K562 (cell line): Measurements from ENCODE around the gene RORB. TPM values are rescaled to one million over a fixed set of nuclear protein-coding genes. Genes with fewer than 3 reads are reported as not detected.

Experiments used
- ATAC-seq: fragments of 200-7000 bp; cut with Tn5 transposase; 3 replicates; pipeline ENCODE4 v1.9.1; 2020; ENCODE audit warnings: moderate library complexity
- BruUV-seq: library from RNA; stranded (reverse); fragments of 400-500 nt; replicated peaks from 2 replicates; lab custom pipeline; 2021; lab: Mats Ljungman, UMichigan
- CTCF ChIA-PET: fragments of 300-600 bp; formaldehyde crosslinking; extraction: SDS; loops from one replicate; lab custom pipeline; 2021; ENCODE audit warnings: low intra/inter-chr PET ratio; lab: Yijun Ruan, JAX
- POLR2A ChIA-PET: fragments of 300-600, 350-650 bp; sonication (Branson Sonifier 250); formaldehyde crosslinking; extraction: SDS; loops from one replicate; lab custom pipeline; 2021; ENCODE audit warnings: antibody characterized with exemption, inconsistent platforms; lab: Yijun Ruan, JAX
- DNase-seq, 4 experiments: peaks; one replicate each; pipeline versions ENCODE4 v3.0.0 to v3.0.0-alpha.2; 2011 to 2018; ENCODE audit warnings: low spot score in 3 of 4, mixed read lengths in 3 of 4; ENCODE audit errors: extremely low read depth in 1 of 4
- FAIRE-seq: peaks from 2 replicates; lab custom pipeline; 2011; peaks lifted over from hg19 to GRCh38; lab: Jason Lieb, UNC
- H2AFZ ChIP-seq: 2 replicates; pipeline ENCODE4 v1.6.0; 2011; ENCODE audit warnings: low read depth, low read length, control low read depth, inconsistent platforms
- H3K27ac ChIP-seq: fragments of 200-600 bp; 3 replicates; pipeline ENCODE4 v1.8.0; 2011; ENCODE audit warnings: low read depth, mild to moderate bottlenecking, control low read depth, inconsistent platforms, low read length, moderate library complexity, mixed read lengths; ENCODE audit errors: extremely low read depth
- H3K27me3 ChIP-seq, 2 experiments: fragments of 300-600 bp in 1 of 2; 2 replicates in 1 of 2; 3 replicates in 1 of 2; pipeline versions ENCODE4 v1.6.0 to v1.8.0; 2011; ENCODE audit warnings: inconsistent platforms in 2 of 2, low read length in 2 of 2, mild to moderate bottlenecking in 1 of 2, mixed read lengths in 1 of 2, moderate library complexity in 1 of 2; ENCODE audit not compliant: control insufficient read depth in 2 of 2, insufficient read depth in 2 of 2
- H3K36me3 ChIP-seq: fragments of 300-600 bp; 3 replicates; pipeline ENCODE4 v1.8.0; 2011; ENCODE audit warnings: mild to moderate bottlenecking, low read length, inconsistent platforms; ENCODE audit not compliant: control insufficient read depth, insufficient read depth
- H3K4me1 ChIP-seq, 2 experiments: fragments of 200-600 bp in 1 of 2; replicated peaks in 1 of 2; 2 replicates in 1 of 2; 3 replicates in 1 of 2; pipeline versions ENCODE4 v1.5.1 to v1.8.0; 2011; ENCODE audit warnings: inconsistent platforms in 2 of 2, low read length in 2 of 2, mild to moderate bottlenecking in 1 of 2, mixed read lengths in 1 of 2, moderate library complexity in 1 of 2; ENCODE audit not compliant: control insufficient read depth in 2 of 2, insufficient read depth in 2 of 2
- H3K4me2 ChIP-seq: 2 replicates; pipeline ENCODE4 v1.6.1; 2011; ENCODE audit warnings: low read length, control low read depth, inconsistent platforms, mixed read lengths; ENCODE audit not compliant: insufficient read depth
- H3K4me3 ChIP-seq: fragments of 200-600 bp; sonication (generic), shearing (Covaris generic); 2 replicates; pipeline ENCODE4 v1.5.1; 2016; ENCODE audit warnings: control low read depth, inconsistent platforms
- H3K79me2 ChIP-seq: fragments of 200-600 bp; 3 replicates; pipeline ENCODE4 v1.8.0; 2011; ENCODE audit warnings: low read length, inconsistent platforms; ENCODE audit not compliant: control insufficient read depth, insufficient read depth
- H3K9ac ChIP-seq, 2 experiments: 2 replicates each; pipeline versions ENCODE4 v1.6.0 to v1.6.1; 2011; ENCODE audit warnings: low read depth in 2 of 2, low read length in 2 of 2, control low read depth in 1 of 2, inconsistent platforms in 1 of 2, mild to moderate bottlenecking in 1 of 2, mixed read lengths in 1 of 2; ENCODE audit not compliant: insufficient read depth in 1 of 2
- H3K9me1 ChIP-seq: one replicate; pipeline ENCODE4 v1.6.0; 2011; ENCODE audit warnings: inconsistent platforms, mild to moderate bottlenecking, low read length, moderate library complexity; ENCODE audit not compliant: control insufficient read depth, insufficient read depth
- H3K9me3 ChIP-seq: replicated peaks from 2 replicates; pipeline ENCODE4 v1.5.1; 2011; ENCODE audit warnings: low read depth, low read length, inconsistent platforms; ENCODE audit not compliant: control insufficient read depth, insufficient read depth
- H4K20me1 ChIP-seq: replicated peaks from 2 replicates; pipeline ENCODE4 v1.6.1; 2011; ENCODE audit warnings: low read length, inconsistent platforms, mixed read lengths; ENCODE audit not compliant: control insufficient read depth, insufficient read depth
- ARHGAP35 ChIP-seq: fragments of 450-650 bp; IDR thresholded peaks from 2 replicates; pipeline ENCODE4 v1.6.1; 2018; ENCODE audit not compliant: partially characterized antibody
- DMBX1 ChIP-seq: fragments of 250-450 bp; sonication (Bioruptor Pico); IDR thresholded peaks from 2 replicates; pipeline ENCODE4 v1.8.0; 2022; ENCODE audit warnings: inconsistent platforms, mild to moderate bottlenecking, moderate library complexity, borderline replicate concordance
- ESRRA ChIP-seq: fragments of 450-650 bp; IDR thresholded peaks from 2 replicates; pipeline ENCODE4 v1.6.1; 2014; ENCODE audit warnings: low read depth, mild to moderate bottlenecking, moderate library complexity, borderline replicate concordance
- FOSL1 ChIP-seq: fragments of 200-800 bp; sonication (Bioruptor generic); conservative IDR thresholded peaks from 2 replicates; pipeline ENCODE4 v1.6.1; 2016; ENCODE audit warnings: missing genetic modification characterization, missing compliant biosample characterization
- JUNB ChIP-seq: fragments of 450-650 bp; formaldehyde crosslinking; conservative IDR thresholded peaks from 2 replicates; pipeline ENCODE4 v1.4.0; 2020; ENCODE audit warnings: mild to moderate bottlenecking
- MCM2 ChIP-seq: fragments of 450-650 bp; IDR thresholded peaks from 2 replicates; pipeline ENCODE4 v1.6.1; 2017; ENCODE audit warnings: low read depth, mild to moderate bottlenecking
- NONO ChIP-seq, 2 experiments: fragments of 200-400 bp in 1 of 2; fragments of 450-650 bp in 1 of 2; formaldehyde crosslinking in 1 of 2; IDR thresholded peaks; 2 replicates each; pipeline ENCODE4 v1.6.1; 2017; ENCODE audit warnings: low read depth in 2 of 2, mild to moderate bottlenecking in 2 of 2, moderate library complexity in 2 of 2, low read length in 1 of 2
- NR3C1 ChIP-seq: sonication (generic); formaldehyde crosslinking; IDR thresholded peaks from 2 replicates; pipeline ENCODE4 v1.8.1; 2022; ENCODE audit warnings: missing genetic modification reagents
- PYGO2 ChIP-seq: fragments of 450-650 bp; IDR thresholded peaks from 2 replicates; pipeline ENCODE4 v1.6.1; 2016; ENCODE audit warnings: mild to moderate bottlenecking, missing genetic modification characterization, moderate library complexity, missing compliant biosample characterization
- RFX1 ChIP-seq: fragments of 450-650 bp; IDR thresholded peaks from 2 replicates; pipeline ENCODE4 v1.6.1; 2016; ENCODE audit warnings: mild to moderate bottlenecking, moderate library complexity
- RUNX1 ChIP-seq: sonication (generic); IDR thresholded peaks from 2 replicates; pipeline ENCODE4 v1.6.1; 2016; ENCODE audit warnings: antibody characterized with exemption, low read depth
- TCFL5 ChIP-seq: fragments of 250-450 bp; sonication (Bioruptor Pico); conservative IDR thresholded peaks from 2 replicates; pipeline ENCODE4 v1.6.1; 2021; ENCODE audit warnings: mild to moderate bottlenecking, moderate library complexity, matching md5 sums
- ZNF232 ChIP-seq: sonication (generic); formaldehyde crosslinking; IDR thresholded peaks from 2 replicates; pipeline ENCODE4 v1.8.0; 2022; ENCODE audit warnings: mild to moderate bottlenecking, missing genetic modification reagents
- WGBS: fragments of 100-300 bp; shearing (Covaris generic); methylation state at CpG from one replicate; pipeline ENCODE4 v1.1.6; 2016; ENCODE audit warnings: low coverage, mixed read lengths; ENCODE audit not compliant: insufficient coverage; ENCODE audit errors: missing lambda C conversion rate; 5-methylcytosine and 5-hydroxymethylcytosine counted together
- in situ Hi-C: fragments of 300-500 bp; cut with MboI; formaldehyde crosslinking; loops from 4 replicates; pipeline ENCODE4 v1.15.0; 2018; ENCODE audit warnings: inconsistent platforms, mixed read lengths
- intact Hi-C: fragments of 100-400 bp; cut with micrococcal nuclease; formaldehyde crosslinking; loops from 2 replicates; pipeline ENCODE4 v1.14.2; 2022
- polyA plus RNA-seq, 8 experiments: library from polyadenylated mRNA; depleted of rRNA in 4 of 8; stranded (reverse) in 5 of 8; unstranded in 3 of 8; fragments of >200 nt; fragmentation: Nextera tagmentation in 2 of 8; fragmentation: Illumina TruSeq in 1 of 8; extraction: Ambion mirVana in 2 of 8; extraction: Trizol in 1 of 8; gene quantifications; 2 replicates each; pipeline versions ENCODE4 v1.2.1 to v1.2.3, GENCODE V29; 2011 to 2014; ENCODE audit warnings: inconsistent platforms in 1 of 8, missing spikeins in 1 of 8
- total RNA-seq, 7 experiments: library from RNA; depleted of rRNA in 6 of 7; stranded (reverse); fragments of >200 nt in 6 of 7; fragmentation: Illumina TruSeq in 2 of 7; extraction: Trizol in 2 of 7; gene quantifications; 2 replicates each; pipeline versions ENCODE4 v1.2.1 to v1.2.3, GENCODE V29; 2011 to 2021; ENCODE audit warnings: low replicate concordance in 1 of 7
- TF ChIP-seq, protein P1 (sequence below): fragments of 200-400 bp; formaldehyde crosslinking; IDR thresholded peaks from 2 replicates; pipeline ENCODE4 v1.6.1; 2017; ENCODE audit warnings: mild to moderate bottlenecking, low read depth, low read length, moderate library complexity
- TF ChIP-seq, protein P2 (sequence below), 2 experiments: IDR thresholded peaks; 2 replicates each; pipeline ENCODE4 v1.6.1; 2012; ENCODE audit warnings: improper control_type of control experiment in 2 of 2, low read depth in 2 of 2, low read length in 2 of 2, borderline replicate concordance in 1 of 2
- TF ChIP-seq, protein P3 (sequence below): fragments of 450-650 bp; IDR thresholded peaks from 2 replicates; pipeline ENCODE4 v1.6.1; 2016; ENCODE audit warnings: mild to moderate bottlenecking
- TF ChIP-seq, protein P4 (sequence below): fragments of 450-650 bp; IDR thresholded peaks from 2 replicates; pipeline ENCODE4 v1.6.1; 2016; ENCODE audit warnings: low read depth, mild to moderate bottlenecking, moderate library complexity

RORB gene
- total and polyA plus RNA-seq, 9 of the 15 experiments (the other 6 are each of a cell fraction or from before 2014, with no cell fraction given): not detected

DNA sequence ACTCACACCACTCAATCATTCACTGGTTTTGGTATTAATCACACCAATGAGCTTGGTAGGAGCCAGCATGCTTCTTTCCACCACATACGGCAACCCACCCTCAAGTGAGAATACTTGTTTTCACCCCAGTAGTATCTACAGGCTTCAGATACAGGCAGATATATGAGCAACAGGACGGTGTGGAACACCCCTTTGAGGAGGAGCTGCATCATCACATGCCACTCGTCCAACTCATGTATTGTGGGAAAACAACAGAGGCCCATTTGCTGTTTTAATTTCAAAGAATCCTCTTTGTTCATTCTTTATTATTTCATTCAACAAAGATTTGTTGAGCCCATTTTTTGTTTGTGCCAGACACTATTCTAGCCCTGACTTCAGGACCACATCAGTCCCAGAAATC is 46.0 kb downstream of the RORB start:
- in situ Hi-C loops: no loop called here
- Histone ChIP-seq H3K79me2 (no peaks in the 10 kb centered on the region), H3K27me3 (no peaks in the 10 kb centered on the region), H3K36me3 (no peaks in the 10 kb centered on the region), H3K27ac (no peak overlapping the region), H2AFZ (no peak overlapping the region), H3K4me2 (no peak overlapping the region), H3K4me3 (no peak overlapping the region), H3K9me3 (no peaks in the 10 kb centered on the region), H3K9me1 (no peaks in the 10 kb centered on the region), H3K9ac (no peak overlapping the region), H3K4me1 (no peaks in the 10 kb centered on the region), H4K20me1 (no peaks in the 10 kb centered on the region)
- intact Hi-C loops: loop anchor here (2.0 kb wide), 1 partner anchor 20 kb away; no protein-coding TSS in a partner anchor
- POLR2A ChIA-PET: no interaction called here
- FAIRE-seq (no peak), ATAC-seq (no peak), DNase-seq (no peak)
- no TSS peak for BruUV-seq
- CTCF ChIA-PET: no interaction called here
- 0% methylated on average over 3 of the region's 3 CpGs for WGBS
- TF ChIP-seq NONO (IDR thresholded peaks at IDR 0.05; ENCODE audit: low read depth in 2 of 2, low read length in 1 of 2) (no peak), PYGO2 (tag) (no peak), NR3C1 (CRISPR knock-in tag) (no peak), DMBX1 (CRISPR knock-in tag) (no peak), ESRRA (no peak), ARHGAP35 (no peak), ZNF232 (CRISPR knock-in tag) (no peak), TCFL5 (no peak), RUNX1 (no peak), MCM2 (no peak), RFX1 (no peak), FOSL1 (tag) (no peak), JUNB (CRISPR knock-in tag) (no peak)
- TF ChIP-seq, protein P1, sequence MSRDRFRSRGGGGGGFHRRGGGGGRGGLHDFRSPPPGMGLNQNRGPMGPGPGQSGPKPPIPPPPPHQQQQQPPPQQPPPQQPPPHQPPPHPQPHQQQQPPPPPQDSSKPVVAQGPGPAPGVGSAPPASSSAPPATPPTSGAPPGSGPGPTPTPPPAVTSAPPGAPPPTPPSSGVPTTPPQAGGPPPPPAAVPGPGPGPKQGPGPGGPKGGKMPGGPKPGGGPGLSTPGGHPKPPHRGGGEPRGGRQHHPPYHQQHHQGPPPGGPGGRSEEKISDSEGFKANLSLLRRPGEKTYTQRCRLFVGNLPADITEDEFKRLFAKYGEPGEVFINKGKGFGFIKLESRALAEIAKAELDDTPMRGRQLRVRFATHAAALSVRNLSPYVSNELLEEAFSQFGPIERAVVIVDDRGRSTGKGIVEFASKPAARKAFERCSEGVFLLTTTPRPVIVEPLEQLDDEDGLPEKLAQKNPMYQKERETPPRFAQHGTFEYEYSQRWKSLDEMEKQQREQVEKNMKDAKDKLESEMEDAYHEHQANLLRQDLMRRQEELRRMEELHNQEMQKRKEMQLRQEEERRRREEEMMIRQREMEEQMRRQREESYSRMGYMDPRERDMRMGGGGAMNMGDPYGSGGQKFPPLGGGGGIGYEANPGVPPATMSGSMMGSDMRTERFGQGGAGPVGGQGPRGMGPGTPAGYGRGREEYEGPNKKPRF: no peak
- TF ChIP-seq, protein P2, sequence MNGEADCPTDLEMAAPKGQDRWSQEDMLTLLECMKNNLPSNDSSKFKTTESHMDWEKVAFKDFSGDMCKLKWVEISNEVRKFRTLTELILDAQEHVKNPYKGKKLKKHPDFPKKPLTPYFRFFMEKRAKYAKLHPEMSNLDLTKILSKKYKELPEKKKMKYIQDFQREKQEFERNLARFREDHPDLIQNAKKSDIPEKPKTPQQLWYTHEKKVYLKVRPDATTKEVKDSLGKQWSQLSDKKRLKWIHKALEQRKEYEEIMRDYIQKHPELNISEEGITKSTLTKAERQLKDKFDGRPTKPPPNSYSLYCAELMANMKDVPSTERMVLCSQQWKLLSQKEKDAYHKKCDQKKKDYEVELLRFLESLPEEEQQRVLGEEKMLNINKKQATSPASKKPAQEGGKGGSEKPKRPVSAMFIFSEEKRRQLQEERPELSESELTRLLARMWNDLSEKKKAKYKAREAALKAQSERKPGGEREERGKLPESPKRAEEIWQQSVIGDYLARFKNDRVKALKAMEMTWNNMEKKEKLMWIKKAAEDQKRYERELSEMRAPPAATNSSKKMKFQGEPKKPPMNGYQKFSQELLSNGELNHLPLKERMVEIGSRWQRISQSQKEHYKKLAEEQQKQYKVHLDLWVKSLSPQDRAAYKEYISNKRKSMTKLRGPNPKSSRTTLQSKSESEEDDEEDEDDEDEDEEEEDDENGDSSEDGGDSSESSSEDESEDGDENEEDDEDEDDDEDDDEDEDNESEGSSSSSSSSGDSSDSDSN (IDR thresholded peaks at IDR 0.05; ENCODE audit: borderline replicate concordance in 1 of 2, low read depth in 2 of 2, low read length in 2 of 2): no peak
- TF ChIP-seq, protein P3, sequence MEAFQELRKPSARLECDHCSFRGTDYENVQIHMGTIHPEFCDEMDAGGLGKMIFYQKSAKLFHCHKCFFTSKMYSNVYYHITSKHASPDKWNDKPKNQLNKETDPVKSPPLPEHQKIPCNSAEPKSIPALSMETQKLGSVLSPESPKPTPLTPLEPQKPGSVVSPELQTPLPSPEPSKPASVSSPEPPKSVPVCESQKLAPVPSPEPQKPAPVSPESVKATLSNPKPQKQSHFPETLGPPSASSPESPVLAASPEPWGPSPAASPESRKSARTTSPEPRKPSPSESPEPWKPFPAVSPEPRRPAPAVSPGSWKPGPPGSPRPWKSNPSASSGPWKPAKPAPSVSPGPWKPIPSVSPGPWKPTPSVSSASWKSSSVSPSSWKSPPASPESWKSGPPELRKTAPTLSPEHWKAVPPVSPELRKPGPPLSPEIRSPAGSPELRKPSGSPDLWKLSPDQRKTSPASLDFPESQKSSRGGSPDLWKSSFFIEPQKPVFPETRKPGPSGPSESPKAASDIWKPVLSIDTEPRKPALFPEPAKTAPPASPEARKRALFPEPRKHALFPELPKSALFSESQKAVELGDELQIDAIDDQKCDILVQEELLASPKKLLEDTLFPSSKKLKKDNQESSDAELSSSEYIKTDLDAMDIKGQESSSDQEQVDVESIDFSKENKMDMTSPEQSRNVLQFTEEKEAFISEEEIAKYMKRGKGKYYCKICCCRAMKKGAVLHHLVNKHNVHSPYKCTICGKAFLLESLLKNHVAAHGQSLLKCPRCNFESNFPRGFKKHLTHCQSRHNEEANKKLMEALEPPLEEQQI: no peak
- TF ChIP-seq, protein P4, sequence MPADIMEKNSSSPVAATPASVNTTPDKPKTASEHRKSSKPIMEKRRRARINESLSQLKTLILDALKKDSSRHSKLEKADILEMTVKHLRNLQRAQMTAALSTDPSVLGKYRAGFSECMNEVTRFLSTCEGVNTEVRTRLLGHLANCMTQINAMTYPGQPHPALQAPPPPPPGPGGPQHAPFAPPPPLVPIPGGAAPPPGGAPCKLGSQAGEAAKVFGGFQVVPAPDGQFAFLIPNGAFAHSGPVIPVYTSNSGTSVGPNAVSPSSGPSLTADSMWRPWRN: no peak
